DOHH2 (cell line): Measurements from ENCODE around the gene DNAJC5G.
A peak's percentile ranks its signal among the peaks of the same experiment; 100 is the strongest.
"Not testable (repeated sequence)": the region's sequence is repeated elsewhere in the genome, so short reads cannot be mapped to it uniquely, and the experiment has no call there.

Experiments used
- H3F3A ChIP-seq: fragments of 200-600 bp; sonication (generic), shearing (Covaris generic); 2 replicates; pipeline ENCODE4 v1.6.0; 2016; ENCODE audit warnings: antibody characterized with exemption, mild to moderate bottlenecking; ENCODE audit not compliant: control insufficient read depth, insufficient read depth
- H3K27ac ChIP-seq: fragments of 200-600 bp; sonication (generic); 2 replicates; pipeline ENCODE4 v1.5.1; 2014; ENCODE audit warnings: low read depth, mild to moderate bottlenecking, low read length, moderate library complexity
- H3K27me3 ChIP-seq: fragments of 200-600 bp; sonication (generic); 2 replicates; pipeline ENCODE4 v1.6.1; 2014; ENCODE audit warnings: mild to moderate bottlenecking, low read length, mixed read lengths; ENCODE audit not compliant: control insufficient read depth
- H3K36me3 ChIP-seq: fragments of 200-600 bp; sonication (generic); 2 replicates; pipeline ENCODE4 v1.6.1; 2014; ENCODE audit warnings: mild to moderate bottlenecking, low read length, moderate library complexity, mixed read lengths; ENCODE audit not compliant: control insufficient read depth
- H3K4me1 ChIP-seq: fragments of 200-600 bp; sonication (generic); 2 replicates; pipeline ENCODE4 v1.6.1; 2014; ENCODE audit warnings: mild to moderate bottlenecking, low read length, mixed read lengths; ENCODE audit not compliant: control insufficient read depth
- H3K4me2 ChIP-seq: fragments of 200-600 bp; sonication (generic); 2 replicates; pipeline ENCODE4 v1.6.0; 2014; ENCODE audit warnings: mild to moderate bottlenecking, low read length, moderate library complexity
- H3K4me3 ChIP-seq: fragments of 200-600 bp; sonication (generic); 2 replicates; pipeline ENCODE4 v1.5.1; 2014; ENCODE audit warnings: mild to moderate bottlenecking, low read length, mixed read lengths
- H3K79me2 ChIP-seq: fragments of 200-600 bp; sonication (generic); 2 replicates; pipeline ENCODE4 v1.6.1; 2014; ENCODE audit warnings: mild to moderate bottlenecking, low read length, mixed read lengths; ENCODE audit not compliant: control insufficient read depth
- H3K9me2 ChIP-seq: fragments of 200-600 bp; sonication (generic); replicated peaks from 2 replicates; pipeline ENCODE4 v1.6.1; 2014; ENCODE audit warnings: mild to moderate bottlenecking, low read length, mixed read lengths; ENCODE audit not compliant: control insufficient read depth
- H3K9me3 ChIP-seq: fragments of 200-600 bp; sonication (generic); 2 replicates; pipeline ENCODE4 v1.6.1; 2014; ENCODE audit warnings: antibody characterized with exemption, low read length, mixed read lengths; ENCODE audit not compliant: control insufficient read depth, insufficient read depth
- H4K20me1 ChIP-seq: fragments of 200-600 bp; sonication (generic); 2 replicates; pipeline ENCODE4 v1.6.0; 2014; ENCODE audit warnings: low read depth, mild to moderate bottlenecking, antibody characterized with exemption, low read length, moderate library complexity; ENCODE audit not compliant: control insufficient read depth, insufficient read depth
- CTCF ChIP-seq: fragments of 200-600 bp; sonication (generic); IDR thresholded peaks from one replicate; pipeline ENCODE4 v1.5.1; 2014; ENCODE audit warnings: antibody characterized with exemption, mild to moderate bottlenecking, low read depth, low read length; ENCODE audit not compliant: poor library complexity, severe bottlenecking
- EZH2phosphoT487 ChIP-seq: fragments of 200-600 bp; sonication (generic); IDR thresholded peaks from 2 replicates; pipeline ENCODE4 v1.6.1; 2017; ENCODE audit warnings: borderline replicate concordance, mild to moderate bottlenecking, antibody characterized with exemption, low read length, moderate library complexity, mixed read lengths

The DNAJC5G gene

GRCh38 chr2:27297195-27297594, 22.0 kb downstream of the DNAJC5G start:
- Histone ChIP-seq H3K9me2 (no peaks in the 10 kb centered on the region), H3K36me3 (no peaks in the 10 kb centered on the region), H3K79me2 (no peaks in the 10 kb centered on the region), H3K4me1 (peaks cover 21% of the 10 kb centered on the region), H3K9me3 (no peaks in the 10 kb centered on the region), H3K4me3 (no peak overlapping the region), H4K20me1 (no peaks in the 10 kb centered on the region), H3K27me3 (no peaks in the 10 kb centered on the region), H3F3A (no peaks in the 10 kb centered on the region), H3K4me2 (no peak overlapping the region), H3K27ac (no peak overlapping the region)
- TF ChIP-seq CTCF (no peak), EZH2phosphoT487 (no peak)

- H3K27me3 ChIP-seq, result no peaks in the 10 kb centered on the region
- H3F3A ChIP-seq, result peaks cover 2% of the 10 kb centered on the region; the same call in 1 of the 2 replicates
- no peak overlapping the region for H3K27ac ChIP-seq
- H3K79me2 ChIP-seq, result no peaks in the 10 kb centered on the region
- H3K4me2 ChIP-seq, result no peak overlapping the region
- TF ChIP-seq CTCF (no peak), EZH2phosphoT487 (no peak)
- H3K9me3 ChIP-seq, result no peaks in the 10 kb centered on the region
- no peak overlapping the region for H3K4me3 ChIP-seq
- H4K20me1 ChIP-seq, result no peaks in the 10 kb centered on the region
- H3K4me1 ChIP-seq, result peaks cover 20% of the 10 kb centered on the region
- H3K36me3 ChIP-seq, result no peaks in the 10 kb centered on the region
- H3K9me2 ChIP-seq, result no peaks in the 10 kb centered on the region
Measured at GRCh38 chr2:27298391-27299080, 23.3 kb downstream of the DNAJC5G start.

- peaks cover 19% of the 10 kb centered on the region for H3K4me1 ChIP-seq
- not testable (repeated sequence) for H3K27ac ChIP-seq, H3K4me2 ChIP-seq, H3K27me3 ChIP-seq, H4K20me1 ChIP-seq, H3K4me3 ChIP-seq, H3K9me2 ChIP-seq, H3K9me3 ChIP-seq, H3K79me2 ChIP-seq, H3F3A ChIP-seq, H3K36me3 ChIP-seq
Measured at GRCh38 chr2:27300606-27301005, 25.4 kb downstream of the DNAJC5G start.

GRCh38 chr2:27303093-27304025, 28.1 kb downstream of the DNAJC5G start:
- H3K27ac ChIP-seq, result no peak overlapping the region
- no peaks in the 10 kb centered on the region for H3K9me2 ChIP-seq
- peaks cover 2% of the 10 kb centered on the region; the same call in 1 of the 2 replicates for H3F3A ChIP-seq
- no peaks in the 10 kb centered on the region for H3K27me3 ChIP-seq
- peaks cover 20% of the 10 kb centered on the region for H3K4me1 ChIP-seq
- H3K4me2 ChIP-seq, result peak overlapping the region; percentile 60
- TF ChIP-seq CTCF (peak; percentile 78), EZH2phosphoT487 (no peak)
- H3K79me2 ChIP-seq, result no peaks in the 10 kb centered on the region
- H4K20me1 ChIP-seq, result no peaks in the 10 kb centered on the region
- no peaks in the 10 kb centered on the region for H3K36me3 ChIP-seq
- peak overlapping the region; percentile 54 for H3K4me3 ChIP-seq
- no peaks in the 10 kb centered on the region for H3K9me3 ChIP-seq
